PC-3 (cell line): ENCODE measurements around the gene AASDHPPT. TPM values are rescaled to one million over a fixed set of nuclear protein-coding genes. Genes with fewer than 3 reads are reported as not detected.

Source experiments
- ATAC-seq: fragments of 200-7000 bp; cut with Tn5 transposase; 2 replicates; pipeline ENCODE4 v1.9.1; 2020; ENCODE audit warnings: mild to moderate bottlenecking, moderate library complexity
- BruUV-seq: library from RNA; stranded (reverse); fragments of 400-500 nt; replicated peaks from 2 replicates; lab custom pipeline; 2021; lab: Mats Ljungman, UMichigan
- CTCF ChIA-PET: fragments of 300-600 bp; sonication (Branson Sonifier 250); formaldehyde crosslinking; loops from one replicate; lab custom pipeline; 2022; ENCODE audit warnings: antibody characterized with exemption; lab: Charles Lee
- POLR2A ChIA-PET: fragments of 300-600 bp; sonication (Branson Sonifier 250); formaldehyde crosslinking; loops from one replicate; lab custom pipeline; 2022; ENCODE audit warnings: antibody characterized with exemption; ENCODE audit not compliant: unreplicated experiment; lab: Charles Lee
- DNase-seq: peaks from one replicate; pipeline ENCODE4 v3.0.0-alpha.2; 2015
- H2AFZ ChIP-seq: fragments of 300-600 bp; sonication (generic); 2 replicates; pipeline ENCODE4 v1.6.0; 2016; ENCODE audit warnings: antibody characterized with exemption, low read length
- H3F3A ChIP-seq: fragments of 300-600 bp; sonication (generic); one replicate; pipeline ENCODE4 v1.6.0; 2017; ENCODE audit warnings: antibody characterized with exemption, low read length, control low read depth, mild to moderate bottlenecking; ENCODE audit not compliant: unreplicated experiment
- H3K27ac ChIP-seq: fragments of 300-600 bp; sonication (generic); 2 replicates; pipeline ENCODE4 v1.5.1; 2016; ENCODE audit warnings: mild to moderate bottlenecking, low read length
- H3K27me3 ChIP-seq: fragments of 300-600 bp; sonication (generic); 2 replicates; pipeline ENCODE4 v1.6.1; 2016; ENCODE audit warnings: low read length, mixed read lengths
- H3K36me3 ChIP-seq: fragments of 300-600 bp; sonication (generic); 2 replicates; pipeline ENCODE4 v1.6.1; 2016; ENCODE audit warnings: low read depth, mixed run types, low read length, mixed read lengths
- H3K4me1 ChIP-seq: fragments of 300-600 bp; sonication (generic); 2 replicates; pipeline ENCODE4 v1.5.1; 2016; ENCODE audit warnings: low read length; ENCODE audit not compliant: insufficient read depth
- H3K4me2 ChIP-seq: fragments of 300-600 bp; sonication (generic); 2 replicates; pipeline ENCODE4 v1.6.0; 2016; ENCODE audit warnings: low read length
- H3K4me3 ChIP-seq: fragments of 300-600 bp; sonication (generic); 2 replicates; pipeline ENCODE4 v1.5.1; 2016; ENCODE audit warnings: mild to moderate bottlenecking, low read length, mixed read lengths
- H3K79me2 ChIP-seq: fragments of 300-600 bp; sonication (generic); 2 replicates; pipeline ENCODE4 v1.6.1; 2017; ENCODE audit warnings: low read length, mixed read lengths
- H3K9ac ChIP-seq: fragments of 300-600 bp; sonication (generic); 2 replicates; pipeline ENCODE4 v1.6.0; 2016; ENCODE audit warnings: mild to moderate bottlenecking, low read length
- H3K9me2 ChIP-seq: fragments of 300-600 bp; sonication (generic); replicated peaks from 2 replicates; pipeline ENCODE4 v1.6.1; 2016; ENCODE audit warnings: mixed run types, low read length, mixed read lengths
- H3K9me3 ChIP-seq: fragments of 300-600 bp; sonication (generic); 2 replicates; pipeline ENCODE4 v1.6.1; 2016; ENCODE audit warnings: low read length, mixed read lengths
- H4K20me1 ChIP-seq: fragments of 300-600 bp; sonication (generic); 2 replicates; pipeline ENCODE4 v1.6.1; 2016; ENCODE audit warnings: low read length, mixed read lengths
- EZH2 ChIP-seq: fragments of 300-600 bp; sonication (generic); IDR thresholded peaks from one replicate; pipeline ENCODE4 v1.6.1; 2017; ENCODE audit warnings: antibody characterized with exemption, mild to moderate bottlenecking, low read length; ENCODE audit not compliant: unreplicated experiment
- EZH2phosphoT487 ChIP-seq: fragments of 300-600 bp; sonication (generic); IDR thresholded peaks from 2 replicates; pipeline ENCODE4 v1.6.1; 2018; ENCODE audit warnings: mild to moderate bottlenecking, antibody characterized with exemption, low read length, borderline replicate concordance
- intact Hi-C: fragments of 100-400 bp; cut with micrococcal nuclease; formaldehyde crosslinking; loops from 2 replicates; pipeline ENCODE4 v1.9.0; 2023
- total RNA-seq: library from RNA; depleted of rRNA; stranded (reverse); fragments of >200 nt; gene quantifications from 2 replicates; pipeline ENCODE4 v1.2.3, GENCODE V29; 2014
- TF ChIP-seq, protein P1 (sequence below): fragments of 300-600 bp; sonication (generic); conservative IDR thresholded peaks from 2 replicates; pipeline ENCODE4 v1.5.1; 2017; ENCODE audit warnings: antibody characterized with exemption, low read depth, mild to moderate bottlenecking, low read length

Gene AASDHPPT
- total RNA-seq, 1 experiment from 2014 or later: 44.2 TPM

DNA sequence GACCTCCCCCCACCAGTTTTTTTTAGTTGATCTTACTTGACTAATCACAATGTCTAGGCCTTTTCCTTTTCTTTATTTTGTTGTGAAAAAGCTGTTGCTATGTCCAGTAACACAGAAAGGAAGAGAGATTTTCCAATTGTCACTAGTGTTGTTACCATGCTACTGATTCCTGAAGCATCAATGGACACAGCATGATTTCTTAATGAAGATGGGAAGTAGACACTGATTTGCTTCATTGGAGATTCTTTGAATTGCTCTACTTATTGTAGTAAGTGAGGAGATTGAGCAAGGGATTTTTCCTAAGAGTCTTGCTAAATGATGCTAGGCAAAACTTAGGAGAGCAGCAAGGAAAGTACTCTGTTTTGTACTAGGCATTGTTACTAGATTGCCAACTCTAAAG, 4.6 kb downstream of the AASDHPPT start:
- Histone ChIP-seq H3K9ac (no peak overlapping the region), H3K79me2 (peaks cover 86% of the 10 kb centered on the region), H3F3A (no peaks in the 10 kb centered on the region), H3K9me2 (no peaks in the 10 kb centered on the region), H3K4me3 (no peak overlapping the region), H2AFZ (no peak overlapping the region), H3K9me3 (no peaks in the 10 kb centered on the region), H4K20me1 (peaks cover 11% of the 10 kb centered on the region; the same call in 1 of the 2 replicates), H3K4me1 (peaks cover 14% of the 10 kb centered on the region), H3K27me3 (no peaks in the 10 kb centered on the region), H3K27ac (no peak overlapping the region), H3K36me3 (peaks cover 36% of the 10 kb centered on the region), H3K4me2 (no peak overlapping the region)
- intact Hi-C loops: loop anchor here (10.0 kb wide), 3 partner anchors 193 to 953 kb away; no protein-coding TSS in a partner anchor
- POLR2A ChIA-PET: no interaction called here
- CTCF ChIA-PET: no interaction called here
- no TSS peak for BruUV-seq
- TF ChIP-seq EZH2phosphoT487: no peak
- TF ChIP-seq EZH2: no peak
- TF ChIP-seq, protein P1, sequence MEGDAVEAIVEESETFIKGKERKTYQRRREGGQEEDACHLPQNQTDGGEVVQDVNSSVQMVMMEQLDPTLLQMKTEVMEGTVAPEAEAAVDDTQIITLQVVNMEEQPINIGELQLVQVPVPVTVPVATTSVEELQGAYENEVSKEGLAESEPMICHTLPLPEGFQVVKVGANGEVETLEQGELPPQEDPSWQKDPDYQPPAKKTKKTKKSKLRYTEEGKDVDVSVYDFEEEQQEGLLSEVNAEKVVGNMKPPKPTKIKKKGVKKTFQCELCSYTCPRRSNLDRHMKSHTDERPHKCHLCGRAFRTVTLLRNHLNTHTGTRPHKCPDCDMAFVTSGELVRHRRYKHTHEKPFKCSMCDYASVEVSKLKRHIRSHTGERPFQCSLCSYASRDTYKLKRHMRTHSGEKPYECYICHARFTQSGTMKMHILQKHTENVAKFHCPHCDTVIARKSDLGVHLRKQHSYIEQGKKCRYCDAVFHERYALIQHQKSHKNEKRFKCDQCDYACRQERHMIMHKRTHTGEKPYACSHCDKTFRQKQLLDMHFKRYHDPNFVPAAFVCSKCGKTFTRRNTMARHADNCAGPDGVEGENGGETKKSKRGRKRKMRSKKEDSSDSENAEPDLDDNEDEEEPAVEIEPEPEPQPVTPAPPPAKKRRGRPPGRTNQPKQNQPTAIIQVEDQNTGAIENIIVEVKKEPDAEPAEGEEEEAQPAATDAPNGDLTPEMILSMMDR: no peak
- ATAC-seq (no peak), DNase-seq (no peak)

DNA sequence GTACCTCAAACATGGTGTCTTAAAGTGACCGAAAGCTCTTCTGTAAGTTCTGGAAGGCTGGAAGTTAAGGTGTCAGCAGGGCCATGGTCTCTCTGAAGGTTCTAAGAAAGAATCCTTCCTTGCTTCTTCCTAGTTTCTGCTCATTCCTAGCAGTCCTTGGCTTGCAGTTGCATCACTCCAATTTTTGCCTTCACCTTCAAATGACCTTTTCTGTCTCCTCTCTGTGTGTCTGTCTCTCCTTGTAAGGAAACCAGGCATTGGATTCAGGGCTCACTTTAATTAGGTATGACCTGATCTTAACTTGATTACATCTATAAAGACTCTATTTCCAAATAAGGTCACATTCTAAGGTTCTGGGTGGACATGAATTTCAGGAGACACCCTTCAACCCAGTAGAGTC, 8.7 kb downstream of the AASDHPPT start:
- CTCF ChIA-PET: no interaction called here
- Histone ChIP-seq H3K79me2 (peaks cover 87% of the 10 kb centered on the region), H2AFZ (no peak overlapping the region), H3F3A (no peaks in the 10 kb centered on the region), H3K4me2 (no peak overlapping the region), H3K4me1 (peaks cover 19% of the 10 kb centered on the region), H3K4me3 (no peak overlapping the region), H3K27me3 (no peaks in the 10 kb centered on the region), H3K9ac (no peak overlapping the region), H3K9me3 (no peaks in the 10 kb centered on the region), H3K27ac (no peak overlapping the region), H3K36me3 (peaks cover 25% of the 10 kb centered on the region), H3K9me2 (no peaks in the 10 kb centered on the region), H4K20me1 (peaks cover 23% of the 10 kb centered on the region)
- BruUV-seq: no TSS peak
- no peak for TF ChIP-seq EZH2
- TF ChIP-seq, protein P1: no peak
- no peak for TF ChIP-seq EZH2phosphoT487
- POLR2A ChIA-PET: no interaction called here
- DNase-seq (no peak), ATAC-seq (no peak)
- intact Hi-C loops: loop anchor here (2.0 to 10.0 kb wide), 5 partner anchors 189 to 949 kb away; no protein-coding TSS in a partner anchor

DNA sequence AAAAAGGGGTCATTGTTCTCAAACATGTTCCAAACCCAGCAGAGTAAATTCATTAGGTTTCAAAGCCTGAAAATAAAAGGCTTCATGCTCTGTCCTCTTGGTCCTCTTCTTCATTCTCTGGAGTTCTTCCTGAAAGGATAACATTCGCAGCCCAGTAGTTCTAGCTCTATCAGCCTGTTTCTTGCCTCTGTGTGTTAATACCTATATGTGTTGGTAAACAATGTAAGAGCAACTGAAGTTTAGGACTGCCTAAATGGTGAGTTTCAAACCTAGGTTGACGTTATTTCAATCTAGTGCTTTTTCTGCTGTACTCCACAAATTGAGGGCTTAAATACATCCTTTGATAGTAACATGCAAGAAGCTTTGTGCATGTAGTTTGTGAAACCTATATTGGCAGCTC, 9.4 kb downstream of the AASDHPPT start:
- Histone ChIP-seq H3K79me2 (peaks cover 85% of the 10 kb centered on the region), H3K27me3 (no peaks in the 10 kb centered on the region), H4K20me1 (peaks cover 19% of the 10 kb centered on the region), H3K9me2 (no peaks in the 10 kb centered on the region), H3F3A (no peaks in the 10 kb centered on the region), H2AFZ (no peak overlapping the region), H3K4me3 (no peak overlapping the region), H3K36me3 (peaks cover 25% of the 10 kb centered on the region), H3K9me3 (no peaks in the 10 kb centered on the region), H3K9ac (no peak overlapping the region), H3K4me2 (no peak overlapping the region), H3K4me1 (peaks cover 24% of the 10 kb centered on the region), H3K27ac (no peak overlapping the region)
- intact Hi-C loops: loop anchor here (2.0 to 10.0 kb wide), 5 partner anchors 188 to 948 kb away; no protein-coding TSS in a partner anchor
- TF ChIP-seq EZH2 (no peak), EZH2phosphoT487 (no peak)
- TF ChIP-seq, protein P1: no peak
- no TSS peak for BruUV-seq
- ChIA-PET POLR2A (interaction anchor here (0.5 to 0.6 kb wide), 3 partner anchors 10 to 1170 kb away, joined by 4 to 6 read pairs (median 4); partner anchors contain the start of gene KBTBD3), CTCF (interaction anchor here (0.6 kb wide), 1 partner anchor 70 kb away, joined by 3 read pairs; no protein-coding TSS in a partner anchor)
- peak; percentile 13; the same call in 1 of the 2 replicates for ATAC-seq
- no peak for DNase-seq
